Tibial nerve (tissue), 4 donors: Measurements from ENCODE around the gene TM4SF1. TPM values are rescaled to one million over a fixed set of nuclear protein-coding genes. Genes with fewer than 3 reads are reported as not detected.

Experiments
- DNase-seq, 2 donors: peaks; one replicate each; pipeline ENCODE4 v3.0.0-alpha.2; 2019; ENCODE audit warnings: low spot score in 2 of 2
- H3K27ac ChIP-seq, 4 donors: fragments of 200-600 bp; sonication (generic) in 3 of 4; one replicate each; pipeline ENCODE4 v1.5.1; 2017 to 2019; ENCODE audit warnings: mild to moderate bottlenecking in 1 of 4
- H3K27me3 ChIP-seq, 2 donors: fragments of 200-600 bp; sonication (generic) in 1 of 2; one replicate each; pipeline versions ENCODE4 v1.5.1 to v1.6.0; 2017 to 2019
- H3K36me3 ChIP-seq, 3 donors: fragments of 200-600 bp; sonication (generic); one replicate each; pipeline ENCODE4 v1.5.1; 2018 to 2019
- H3K4me1 ChIP-seq, 4 donors: fragments of 200-600 bp; sonication (generic) in 3 of 4; one replicate each; pipeline ENCODE4 v1.5.1; 2017 to 2019
- H3K4me3 ChIP-seq, 4 donors: fragments of 200-600 bp; sonication (generic) in 3 of 4; one replicate each; pipeline ENCODE4 v1.5.1; 2017 to 2019; ENCODE audit warnings: mild to moderate bottlenecking in 1 of 4, moderate library complexity in 1 of 4
- H3K9me3 ChIP-seq, 4 donors: fragments of 200-600 bp; sonication (generic) in 3 of 4; one replicate each; pipeline ENCODE4 v1.5.1; 2017 to 2019
- EP300 ChIP-seq, 2 donors: sonication (generic); formaldehyde crosslinking; IDR thresholded peaks; one replicate each; pipeline ENCODE4 v1.6.1; 2017; ENCODE audit warnings: antibody characterized with exemption in 2 of 2, mild to moderate bottlenecking in 1 of 2
- POLR2A ChIP-seq, 2 donors: fragments of 450-650 bp; IDR thresholded peaks; one replicate each; pipeline ENCODE4 v1.6.1; 2017; ENCODE audit warnings: antibody characterized with exemption in 2 of 2, mild to moderate bottlenecking in 2 of 2, moderate library complexity in 2 of 2
- WGBS, 2 donors: methylation state at CpG; one replicate each; pipeline ENCODE4 v1.1.5; 2018; 5-methylcytosine and 5-hydroxymethylcytosine counted together
- total RNA-seq, 4 donors: library from RNA; depleted of rRNA; stranded (reverse); fragments of >200 nt; gene quantifications; one replicate each; pipeline ENCODE4 v1.1.0, GENCODE V29; 2016
- TF ChIP-seq, protein P1 (sequence below), 5 experiments: fragments of 200-600 bp in 3 of 5; fragments of 450-650 bp in 2 of 5; sonication (generic) in 3 of 5; IDR thresholded peaks; one replicate each; pipeline ENCODE4 v1.5.1; 2016 to 2019; ENCODE audit warnings: antibody characterized with exemption in 5 of 5, mild to moderate bottlenecking in 3 of 5, moderate library complexity in 2 of 5

TM4SF1 gene
- total RNA-seq, 4 donors from 2014 or later: 132 to 264 (median 169) TPM

DNA sequence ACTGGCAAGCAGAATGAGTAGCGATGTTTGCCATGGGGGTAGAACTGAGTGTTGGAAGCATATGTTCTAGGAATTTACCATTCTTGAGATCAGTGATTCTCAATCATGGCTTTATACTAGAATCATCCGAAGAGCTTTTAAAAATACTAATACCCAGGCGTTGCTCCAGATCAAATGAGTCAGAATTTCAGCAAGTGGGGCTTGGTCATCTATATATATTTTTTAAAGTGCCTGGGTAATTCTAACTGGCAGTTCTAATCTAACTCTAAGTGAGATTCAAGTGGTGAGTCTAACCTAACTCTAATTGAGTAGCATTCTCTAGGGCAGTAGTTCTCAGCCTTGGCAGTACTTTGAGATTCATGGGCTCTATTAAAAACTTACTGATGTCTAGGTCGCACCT lies 20.8 kb downstream of the TM4SF1 start:
- DNase-seq: no peak
- no peak overlapping the region for H3K4me3 ChIP-seq
- WGBS, 2 donors: 67 to 79% methylated on average over 4 of the region's 4 CpGs
- H3K27ac ChIP-seq: peak overlapping the region in 1 of 4 donors; percentile 72
- TF ChIP-seq POLR2A (IDR thresholded peaks at IDR 0.05) (no peak), EP300 (IDR thresholded peaks at IDR 0.05) (no peak)
- TF ChIP-seq, protein P1, sequence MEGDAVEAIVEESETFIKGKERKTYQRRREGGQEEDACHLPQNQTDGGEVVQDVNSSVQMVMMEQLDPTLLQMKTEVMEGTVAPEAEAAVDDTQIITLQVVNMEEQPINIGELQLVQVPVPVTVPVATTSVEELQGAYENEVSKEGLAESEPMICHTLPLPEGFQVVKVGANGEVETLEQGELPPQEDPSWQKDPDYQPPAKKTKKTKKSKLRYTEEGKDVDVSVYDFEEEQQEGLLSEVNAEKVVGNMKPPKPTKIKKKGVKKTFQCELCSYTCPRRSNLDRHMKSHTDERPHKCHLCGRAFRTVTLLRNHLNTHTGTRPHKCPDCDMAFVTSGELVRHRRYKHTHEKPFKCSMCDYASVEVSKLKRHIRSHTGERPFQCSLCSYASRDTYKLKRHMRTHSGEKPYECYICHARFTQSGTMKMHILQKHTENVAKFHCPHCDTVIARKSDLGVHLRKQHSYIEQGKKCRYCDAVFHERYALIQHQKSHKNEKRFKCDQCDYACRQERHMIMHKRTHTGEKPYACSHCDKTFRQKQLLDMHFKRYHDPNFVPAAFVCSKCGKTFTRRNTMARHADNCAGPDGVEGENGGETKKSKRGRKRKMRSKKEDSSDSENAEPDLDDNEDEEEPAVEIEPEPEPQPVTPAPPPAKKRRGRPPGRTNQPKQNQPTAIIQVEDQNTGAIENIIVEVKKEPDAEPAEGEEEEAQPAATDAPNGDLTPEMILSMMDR (IDR thresholded peaks at IDR 0.05): no peak
- H3K4me1 ChIP-seq: peaks cover 0 to 16% (median 0%) of the 10 kb centered on the region in 4 donors
- H3K27me3 ChIP-seq: no peaks in the 10 kb centered on the region
- H3K36me3 ChIP-seq: no peaks in the 10 kb centered on the region
- H3K9me3 ChIP-seq: no peaks in the 10 kb centered on the region

DNA sequence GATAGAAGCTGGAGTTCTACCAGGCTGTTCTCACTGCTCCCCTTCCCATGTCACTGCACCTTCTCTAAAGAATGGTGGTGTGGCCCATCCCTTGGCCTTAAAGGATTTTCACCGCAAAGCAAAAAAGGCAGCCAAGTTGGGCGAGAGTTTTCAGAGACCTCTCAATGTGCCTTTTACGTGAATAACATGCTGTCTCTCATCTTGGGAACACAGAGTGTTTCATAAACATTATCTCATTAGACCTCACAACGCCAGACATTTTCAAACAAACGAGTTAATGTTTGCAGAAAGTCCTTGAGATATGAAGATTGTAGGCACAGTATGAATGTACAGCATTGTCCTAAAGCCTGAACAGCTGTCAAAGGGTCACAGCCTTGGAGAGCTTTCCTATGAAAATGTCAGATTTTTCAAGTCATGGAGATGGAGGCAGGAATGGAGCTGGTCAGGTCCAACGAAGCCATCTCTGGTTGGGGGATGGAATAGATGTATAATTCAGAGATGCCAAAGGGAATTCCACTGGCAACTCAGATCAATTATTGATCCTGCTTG lies 21.3 kb downstream of the TM4SF1 start:
- H3K27ac ChIP-seq: peak overlapping the region in 1 of 4 donors; percentile 72
- no peaks in the 10 kb centered on the region for H3K36me3 ChIP-seq
- WGBS, 2 donors: 39 to 49% methylated on average over 6 of the region's 6 CpGs
- no peak overlapping the region for H3K4me3 ChIP-seq
- TF ChIP-seq EP300 (IDR thresholded peaks at IDR 0.05): peak; percentile 11 to 66
- TF ChIP-seq POLR2A (IDR thresholded peaks at IDR 0.05): no peak
- TF ChIP-seq, protein P1 (IDR thresholded peaks at IDR 0.05): no peak
- no peaks in the 10 kb centered on the region for H3K9me3 ChIP-seq
- no peak for DNase-seq
- no peaks in the 10 kb centered on the region for H3K27me3 ChIP-seq
- peaks cover 0 to 16% (median 0%) of the 10 kb centered on the region in 4 donors for H3K4me1 ChIP-seq

DNA sequence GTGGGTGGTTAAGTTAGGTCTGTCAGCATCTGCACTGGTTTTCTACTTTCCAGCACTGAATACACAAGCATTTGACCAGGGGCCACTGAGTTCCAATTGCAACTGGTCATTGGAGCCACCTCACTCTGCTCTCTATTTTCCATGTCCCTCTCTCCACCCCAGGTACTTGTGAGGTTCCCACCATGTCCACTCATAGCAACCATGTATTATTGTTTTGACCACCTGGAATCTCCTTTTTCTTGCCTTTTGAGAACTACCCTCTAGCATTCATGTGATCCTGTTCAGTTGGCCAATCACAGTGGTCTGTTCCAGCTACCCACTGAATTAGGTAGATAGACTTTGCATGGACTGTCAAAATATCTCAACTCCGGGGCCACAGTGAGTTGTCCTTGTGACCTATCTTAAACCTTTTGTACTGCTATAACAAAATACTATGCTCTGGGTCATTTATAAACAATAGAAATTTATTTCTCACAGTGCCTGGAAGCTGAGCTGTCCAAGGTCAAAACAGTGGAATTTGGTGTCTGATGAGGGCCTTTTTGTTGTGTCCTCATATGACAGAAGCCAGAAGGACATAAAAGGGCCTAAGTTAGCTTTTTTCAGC lies 23.8 kb downstream of the TM4SF1 start:
- Histone ChIP-seq H3K4me3 (no peak overlapping the region), H3K27me3 (no peaks in the 10 kb centered on the region), H3K4me1 (peaks cover 0 to 16% (median 0%) of the 10 kb centered on the region in 4 donors), H3K36me3 (no peaks in the 10 kb centered on the region), H3K9me3 (no peaks in the 10 kb centered on the region), H3K27ac (no peak overlapping the region)
- no peak for TF ChIP-seq POLR2A (IDR thresholded peaks at IDR 0.05)
- TF ChIP-seq EP300 (IDR thresholded peaks at IDR 0.05): no peak
- TF ChIP-seq, protein P1 (IDR thresholded peaks at IDR 0.05): no peak
- 33 to 59% methylated on average over 1 of the region's 1 CpG for WGBS, 2 donors
- no peak for DNase-seq

DNA sequence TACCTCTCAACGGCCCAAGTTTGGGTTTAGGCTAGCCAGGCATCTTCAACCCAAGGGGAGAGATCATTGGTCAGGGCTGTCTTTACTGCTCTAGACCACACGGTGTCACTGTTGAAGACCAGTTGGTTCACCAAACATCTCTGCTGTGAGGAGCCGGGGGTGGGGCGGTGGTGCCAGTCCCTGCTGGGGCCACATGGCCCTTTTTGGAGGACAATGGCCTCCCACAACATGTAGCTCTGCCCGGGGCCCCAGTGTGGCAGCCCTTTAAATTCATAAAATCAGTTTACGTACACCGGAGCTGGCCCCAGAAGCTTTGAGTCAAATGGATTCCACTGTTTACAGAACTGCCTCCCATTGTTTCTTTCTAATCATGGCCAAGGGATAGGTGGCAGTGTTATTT lies 24.9 kb downstream of the TM4SF1 start:
- H3K27ac ChIP-seq: no peak overlapping the region
- TF ChIP-seq POLR2A (IDR thresholded peaks at IDR 0.05): no peak
- TF ChIP-seq, protein P1 (IDR thresholded peaks at IDR 0.05): peak; percentile 40 to 70 (median 58)
- TF ChIP-seq EP300 (IDR thresholded peaks at IDR 0.05): peak in 1 of 2 donors; percentile 6
- H3K27me3 ChIP-seq: no peaks in the 10 kb centered on the region
- H3K4me3 ChIP-seq: no peak overlapping the region
- no peaks in the 10 kb centered on the region for H3K36me3 ChIP-seq
- WGBS, 2 donors: 47 to 51% methylated on average over 5 to 7 of the region's 7 CpGs
- no peak for DNase-seq
- no peaks in the 10 kb centered on the region for H3K9me3 ChIP-seq
- H3K4me1 ChIP-seq: peaks cover 0 to 16% (median 0%) of the 10 kb centered on the region in 4 donors

DNA sequence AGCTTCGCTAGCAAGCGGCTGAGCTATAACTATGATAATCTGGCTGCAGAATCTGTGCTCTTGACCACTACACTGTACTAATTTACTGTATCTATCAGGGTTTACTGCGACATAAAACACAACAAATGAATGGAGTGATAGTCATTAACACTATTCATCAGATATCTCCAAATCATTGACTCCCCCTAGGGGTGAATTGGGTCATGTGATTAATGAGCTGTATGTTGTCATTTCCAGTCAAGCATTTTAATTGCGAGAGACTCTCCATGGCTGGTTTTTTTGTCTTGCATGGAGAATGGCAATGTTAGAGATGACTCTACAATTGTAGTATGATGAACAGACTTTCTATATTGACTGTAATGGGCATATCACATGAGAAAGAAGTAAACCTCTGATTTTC lies 33.5 kb downstream of the TM4SF1 start:
- no peak overlapping the region for H3K4me3 ChIP-seq
- no peaks in the 10 kb centered on the region for H3K36me3 ChIP-seq
- WGBS, 2 donors: 84 to 86% methylated on average over 4 of the region's 4 CpGs
- H3K27ac ChIP-seq: no peak overlapping the region
- peaks cover 0 to 20% (median 6%) of the 10 kb centered on the region in 4 donors for H3K4me1 ChIP-seq
- no peaks in the 10 kb centered on the region for H3K27me3 ChIP-seq
- TF ChIP-seq EP300 (IDR thresholded peaks at IDR 0.05) (no peak), POLR2A (IDR thresholded peaks at IDR 0.05) (no peak)
- TF ChIP-seq, protein P1 (IDR thresholded peaks at IDR 0.05): no peak
- H3K9me3 ChIP-seq: no peaks in the 10 kb centered on the region
- DNase-seq: no peak
